GM19328 (cell line): ENCODE data around the gene SS18L1.
"Not testable (repeated sequence)": the region's sequence is repeated elsewhere in the genome, so short reads cannot be mapped to it uniquely, and the experiment has no call there.

Experiments
- ATAC-seq: cut with Tn5 transposase; IDR thresholded peaks from one replicate; pipeline ENCODE4 v1.9.1; 2021; ENCODE audit warnings: mild to moderate bottlenecking, moderate library complexity; ENCODE audit not compliant: unreplicated experiment

SS18L1 gene

GRCh38 chr20:62143081-62143956 is at the start of gene SS18L1, which contains the start of gene PSMA7:
Gene SS18L1 (plus strand): TSS chr20:62143769. CDS start chr20:62143821, 52 bp downstream.
Gene PSMA7 (minus strand): TSS chr20:62143394. CDS start chr20:62143303, 91 bp downstream.
- peak; percentile 73 for ATAC-seq

GRCh38 chr20:62096421-62097380 is 46.9 kb upstream of the SS18L1 start:
- ATAC-seq = no peak

- no peak for ATAC-seq
These were observed 45.6 kb upstream of the SS18L1 start for GRCh38 chr20:62097881-62098407.

- no peak for ATAC-seq
These were observed 42.5 kb upstream of the SS18L1 start for GRCh38 chr20:62101078-62101477.

- no peak for ATAC-seq
These were observed 39.9 kb upstream of the SS18L1 start for GRCh38 chr20:62103508-62104233.

- ATAC-seq = no peak
These were observed 39.3 kb upstream of the SS18L1 start for GRCh38 chr20:62104234-62104789.

GRCh38 chr20:62104791-62105345 is 38.7 kb upstream of the SS18L1 start:
- ATAC-seq = no peak

- ATAC-seq = no peak
These were observed 38.0 kb upstream of the SS18L1 start for GRCh38 chr20:62105592-62105991.

GRCh38 chr20:62111148-62111547 is 32.4 kb upstream of the SS18L1 start:
- ATAC-seq = no peak

GRCh38 chr20:62112368-62112767 is 31.2 kb upstream of the SS18L1 start:
- ATAC-seq = no peak

- ATAC-seq = no peak
These were observed 28.7 kb upstream of the SS18L1 start for GRCh38 chr20:62114894-62115293.

- ATAC-seq = not testable (repeated sequence)
These were observed 27.7 kb upstream of the SS18L1 start for GRCh38 chr20:62115800-62116407.

GRCh38 chr20:62116558-62117361 is 26.8 kb upstream of the SS18L1 start:
- ATAC-seq = no peak

GRCh38 chr20:62117362-62117646 is 26.3 kb upstream of the SS18L1 start:
- ATAC-seq = no peak

GRCh38 chr20:62117658-62118057 is 25.9 kb upstream of the SS18L1 start:
- ATAC-seq = no peak

GRCh38 chr20:62118113-62119043 is 25.2 kb upstream of the SS18L1 start:
- ATAC-seq = no peak

GRCh38 chr20:62119115-62119514 is 24.5 kb upstream of the SS18L1 start:
- no peak for ATAC-seq
